NCI-H460 (cell line): ENCODE data around the gene PCSK4. TPM values are rescaled to one million over a fixed set of nuclear protein-coding genes. Genes with fewer than 3 reads are reported as not detected.
"Not testable (repeated sequence)": the region's sequence is repeated elsewhere in the genome, so short reads cannot be mapped to it uniquely, and the experiment has no call there.

Experiments
- DNase-seq: peaks from one replicate; pipeline ENCODE4 v3.0.0-alpha.2; 2016; ENCODE audit warnings: low read depth; ENCODE audit errors: extremely low read depth
- total RNA-seq: library from RNA; depleted of rRNA; stranded (reverse); fragments of >200 nt; shearing (Covaris generic); gene quantifications from 2 replicates; pipeline ENCODE4 v1.2.3, GENCODE V29; 2014

Gene PCSK4
- total RNA-seq, 1 experiment from 2014 or later: 0.79 TPM

- DNase-seq: no peak
These were observed 463 bp downstream of the PCSK4 start for GRCh38 chr19:1489463-1490310.

- no peak for DNase-seq
These were observed 1.9 kb downstream of the PCSK4 start for GRCh38 chr19:1488282-1488601.

DNA sequence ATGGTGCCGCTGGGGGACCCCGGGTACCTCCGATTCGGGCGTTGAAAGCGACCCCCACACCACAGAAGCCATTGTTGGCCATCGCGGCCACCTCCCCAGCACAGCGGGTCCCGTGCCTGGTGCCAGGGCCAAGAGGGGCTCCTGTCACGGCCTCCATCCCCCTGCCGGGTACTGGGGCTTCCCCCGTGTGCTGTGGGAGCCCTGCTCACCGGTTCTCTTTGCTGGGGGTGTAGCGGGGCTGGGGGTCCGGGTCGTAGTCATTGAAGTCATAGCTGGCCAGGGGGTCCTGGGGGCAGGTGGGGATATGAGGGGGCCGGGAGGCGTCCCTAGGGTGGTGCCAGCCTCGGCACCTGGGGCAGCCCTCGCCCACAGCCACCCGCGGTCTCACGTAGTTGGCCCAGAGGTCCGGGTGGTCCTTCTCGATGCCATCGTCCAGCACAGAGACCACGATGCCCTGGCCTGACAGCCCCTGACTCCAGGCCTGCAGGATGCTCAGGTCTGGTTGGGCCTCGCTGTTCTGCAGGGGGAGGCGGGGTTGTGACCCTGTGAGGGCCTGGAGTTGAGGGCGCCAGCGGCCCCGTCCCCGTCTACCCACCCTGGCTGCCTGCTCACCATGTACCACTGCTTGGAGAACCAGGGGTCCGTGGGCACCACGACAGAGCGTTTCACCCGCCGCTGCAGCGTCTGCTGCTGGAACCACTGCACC is 2.4 kb downstream of the PCSK4 start:
- DNase-seq: no peak

DNA sequence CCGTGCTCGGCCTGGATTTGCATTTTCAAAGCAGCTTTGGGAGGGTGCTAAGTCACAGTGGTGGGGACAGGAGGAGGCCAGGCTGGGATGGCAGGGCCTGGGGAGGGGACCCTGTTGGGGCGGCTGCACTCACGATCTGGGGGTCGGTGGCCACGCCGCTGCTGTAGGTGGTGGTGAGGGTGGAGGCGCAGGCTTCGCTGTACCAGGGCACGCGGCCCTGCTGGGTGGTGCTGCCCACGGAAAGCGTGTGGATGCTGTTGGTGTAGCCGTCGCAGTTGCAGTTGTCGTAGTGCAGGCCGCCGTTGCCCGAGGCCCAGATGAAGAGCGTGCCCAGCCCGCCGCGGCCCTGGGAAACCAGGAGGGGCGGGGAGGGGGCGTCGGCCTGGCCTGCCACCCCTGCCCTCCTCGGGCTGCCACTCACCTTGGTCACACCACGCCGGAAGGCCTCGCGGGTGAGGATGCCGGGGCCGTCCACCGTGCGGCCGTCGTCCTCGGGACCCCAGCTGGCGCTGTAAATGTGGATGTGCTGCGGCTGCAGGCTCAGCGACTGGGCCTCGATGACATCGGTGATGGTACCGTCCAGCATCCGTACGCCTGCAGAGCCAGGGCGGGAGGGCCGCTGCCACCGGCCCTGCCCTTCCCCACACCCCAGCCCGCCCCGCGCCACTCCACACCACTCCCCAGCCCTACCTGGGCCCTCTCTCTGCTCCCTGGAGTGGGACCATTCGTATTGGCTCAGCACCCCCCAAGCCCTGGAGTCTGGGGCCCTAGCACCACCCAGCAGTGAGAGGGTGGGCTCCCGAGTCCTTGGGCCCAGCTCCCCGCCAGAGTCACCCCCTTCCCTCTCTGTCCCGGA is 3.2 kb downstream of the PCSK4 start:
- no peak for DNase-seq

GRCh38 chr19:1483979-1484428 is 6.1 kb downstream of the PCSK4 start:
- no peak for DNase-seq

GRCh38 chr19:1483131-1483978 is 6.8 kb downstream of the PCSK4 start:
- no peak for DNase-seq

DNA sequence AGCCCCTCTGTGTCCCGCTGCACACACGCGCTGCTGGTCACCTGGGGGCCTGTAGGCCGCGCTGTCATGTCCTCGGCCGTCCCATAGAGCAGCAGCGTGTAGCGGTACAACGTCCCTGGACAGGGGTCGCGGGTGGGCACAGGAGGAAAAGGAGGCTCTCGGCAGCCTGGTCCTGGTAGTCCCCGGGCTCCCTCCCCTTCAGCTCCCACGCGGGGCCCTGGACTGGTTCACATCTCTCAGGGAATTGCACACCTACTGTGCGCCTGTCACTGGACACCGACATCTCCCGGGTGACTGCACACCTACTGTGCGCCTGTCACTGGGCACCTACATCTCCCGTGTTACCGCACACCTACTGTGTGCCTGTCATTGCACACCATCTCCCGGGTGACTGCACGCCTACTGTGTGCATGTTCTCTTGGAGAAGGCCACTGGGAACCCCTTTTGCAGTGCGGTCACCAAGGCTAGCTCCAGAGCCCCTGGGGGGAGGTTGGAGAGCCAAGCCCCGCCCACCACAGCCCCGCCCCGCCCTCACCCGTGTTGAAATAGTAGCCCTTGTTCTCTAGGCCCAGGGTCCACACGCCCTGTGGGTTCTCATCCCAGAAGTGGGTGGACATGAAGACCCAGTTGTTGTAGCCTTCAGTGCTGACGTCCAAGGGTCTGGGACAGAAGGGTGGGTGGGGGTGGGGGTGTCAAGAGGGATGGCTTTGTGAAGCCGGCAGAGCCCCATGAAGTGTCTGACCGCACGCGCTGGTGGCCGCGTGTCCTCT is 7.6 kb downstream of the PCSK4 start:
- no peak for DNase-seq

DNA sequence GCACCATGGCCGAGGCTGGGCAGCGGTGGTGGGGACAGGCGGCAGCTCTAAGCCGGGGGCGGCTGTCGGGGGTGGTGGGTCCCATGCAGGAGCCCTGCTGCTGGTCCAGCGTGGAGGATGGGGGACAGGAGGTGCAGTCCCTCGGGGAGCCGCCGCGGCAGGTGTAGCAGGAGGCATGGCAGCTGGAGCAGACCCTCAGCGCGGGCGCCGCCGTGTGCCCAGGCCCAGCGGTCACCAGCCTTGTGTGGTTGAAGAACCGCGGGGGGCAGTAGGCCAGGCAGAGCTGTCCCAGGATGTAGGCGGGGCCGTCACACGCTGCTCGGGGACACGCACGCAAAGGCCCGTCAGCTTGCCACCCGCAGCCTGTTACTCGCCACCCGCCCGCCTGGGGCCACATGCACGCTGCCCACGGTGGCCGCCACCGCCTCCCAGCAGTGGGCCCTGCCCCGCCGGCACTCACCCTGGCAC is 8.2 kb downstream of the PCSK4 start:
- DNase-seq: no peak

DNA sequence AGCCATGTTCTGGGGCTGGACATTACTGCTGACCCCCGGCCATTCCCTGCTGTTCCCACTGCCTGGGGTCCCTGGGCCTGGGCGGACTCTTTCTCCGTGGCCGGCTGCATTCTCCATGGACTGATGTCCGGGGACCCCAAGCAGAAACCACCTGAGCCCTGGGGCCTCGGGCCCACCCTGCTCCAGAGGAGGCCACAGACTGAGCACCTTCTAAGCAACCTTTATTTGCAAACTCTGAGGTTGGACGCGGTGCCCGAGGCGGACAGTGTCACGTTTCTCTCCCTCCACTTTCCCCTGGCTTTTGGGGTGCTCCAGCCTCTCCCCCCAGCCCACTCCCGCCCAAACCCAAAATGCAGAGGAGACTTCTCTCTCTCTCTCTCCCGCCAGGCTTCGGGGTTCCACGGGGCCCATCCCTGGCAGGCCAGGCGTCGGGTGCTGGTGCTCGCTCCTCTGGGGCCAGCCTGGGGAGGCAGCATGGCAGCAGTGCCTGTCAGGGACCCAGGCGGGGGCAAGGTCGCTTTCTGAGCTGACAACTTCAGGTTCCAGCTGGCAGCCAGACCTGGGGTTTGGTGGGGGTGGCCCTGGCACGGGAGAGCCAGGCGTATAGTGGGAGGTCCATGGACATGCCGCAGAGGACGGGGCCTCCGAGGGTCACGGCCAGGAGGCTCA is 8.8 kb downstream of the PCSK4 start:
- DNase-seq: no peak

GRCh38 chr19:1478934-1479707 is 11.0 kb downstream of the PCSK4 start, which contains the start of gene C19orf25:
Gene C19orf25, minus strand, starts transcription at chr19:1479215. Its CDS starts 312 bp downstream, at chr19:1478903.
- DNase-seq: peak; percentile 89

GRCh38 chr19:1477056-1477455 is 13.1 kb downstream of the PCSK4 start:
- not testable (repeated sequence) for DNase-seq

GRCh38 chr19:1475751-1476437 is 14.3 kb downstream of the PCSK4 start:
- DNase-seq: no peak

- DNase-seq: no peak
These were observed 15.3 kb downstream of the PCSK4 start for GRCh38 chr19:1474765-1475351.

DNA sequence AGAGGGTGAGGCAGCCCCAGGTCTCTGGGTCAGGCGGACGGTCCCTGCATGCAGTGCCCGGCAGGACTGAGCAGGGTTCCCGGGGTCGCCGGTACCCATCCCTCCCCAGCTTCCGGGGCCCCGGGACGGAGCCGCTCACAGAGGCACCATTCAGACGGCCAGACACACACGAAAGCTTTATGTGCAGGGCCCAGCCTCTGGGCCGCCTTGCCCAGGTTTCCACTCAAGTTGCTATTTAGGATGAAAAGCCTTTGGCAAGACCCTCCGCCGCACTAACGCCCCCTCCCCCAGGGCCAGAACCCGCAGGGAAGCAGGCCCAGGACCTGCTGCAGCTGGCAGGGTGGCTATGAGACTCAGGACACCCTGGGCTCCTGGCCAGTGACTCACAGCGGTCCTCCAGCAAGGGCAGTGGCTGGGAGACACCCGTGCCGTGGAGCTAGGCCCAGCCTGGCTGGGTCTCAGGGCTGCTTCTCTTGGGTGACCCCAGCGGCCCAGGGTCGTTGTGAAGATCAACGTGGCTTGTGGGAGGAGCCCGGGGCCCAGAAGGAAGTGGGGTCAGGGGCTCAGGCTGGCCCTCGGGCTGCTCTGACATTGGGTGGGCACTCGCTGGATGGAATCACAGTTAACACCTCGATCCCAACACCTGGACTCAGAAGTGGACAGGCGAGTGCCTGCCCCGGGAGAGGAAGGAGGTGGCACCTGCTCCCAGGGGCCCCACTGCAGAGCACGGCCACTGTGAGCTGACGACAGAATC is 16.0 kb downstream of the PCSK4 start:
- no peak for DNase-seq

DNA sequence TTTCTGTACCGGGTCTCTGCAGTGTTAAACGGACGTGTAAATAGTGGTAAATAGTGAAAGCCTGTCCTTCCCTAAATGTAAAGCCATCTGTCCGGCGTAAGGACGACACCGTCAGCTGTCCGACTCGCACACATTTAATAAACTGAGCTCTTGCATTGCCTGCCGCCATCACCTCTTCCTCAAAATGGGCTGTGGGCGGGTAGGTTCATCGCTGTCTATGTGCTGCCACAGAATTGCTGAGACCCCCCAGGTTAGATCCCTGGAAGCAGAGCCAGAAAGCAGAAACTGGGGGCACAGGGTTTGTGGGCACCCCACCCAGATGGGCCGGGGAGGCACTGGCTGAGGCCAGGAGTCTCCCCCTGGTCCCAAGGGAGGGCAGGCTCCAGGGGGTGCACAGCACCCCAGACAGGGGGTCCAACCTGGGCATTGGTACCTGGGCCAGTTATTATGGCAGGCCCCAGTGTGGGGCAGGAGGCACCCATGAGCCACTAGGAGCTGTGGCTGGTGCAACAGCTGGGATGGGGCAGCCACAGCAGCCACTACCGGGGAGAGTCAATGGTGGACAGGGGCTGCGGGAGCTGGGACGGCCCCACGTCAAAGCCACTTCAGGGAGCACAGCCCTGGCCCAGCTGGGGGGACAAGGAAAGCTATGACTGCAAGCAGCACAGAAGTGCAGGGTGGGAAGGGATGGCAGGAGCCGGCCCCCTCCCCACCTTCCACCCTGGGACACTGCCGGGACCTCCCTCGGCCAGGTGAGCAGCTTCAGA is 16.9 kb downstream of the PCSK4 start:
- no peak for DNase-seq
